GM12892 (cell line): ENCODE measurements around the gene SCARB2.

ENCODE experiments used
- POLR2A ChIP-seq: IDR thresholded peaks from 2 replicates; pipeline ENCODE4 v1.6.1; 2011; ENCODE audit warnings: low read depth, low read length, control low read depth
- POLR2AphosphoS5 ChIP-seq: IDR thresholded peaks from 2 replicates; pipeline ENCODE4 v1.6.1; 2011; ENCODE audit warnings: low read depth, low read length, control low read depth
- TAF1 ChIP-seq: IDR thresholded peaks from 2 replicates; pipeline ENCODE4 v1.6.1; 2011; ENCODE audit warnings: low read depth, mild to moderate bottlenecking, control low read depth, low read length, borderline replicate concordance

DNA sequence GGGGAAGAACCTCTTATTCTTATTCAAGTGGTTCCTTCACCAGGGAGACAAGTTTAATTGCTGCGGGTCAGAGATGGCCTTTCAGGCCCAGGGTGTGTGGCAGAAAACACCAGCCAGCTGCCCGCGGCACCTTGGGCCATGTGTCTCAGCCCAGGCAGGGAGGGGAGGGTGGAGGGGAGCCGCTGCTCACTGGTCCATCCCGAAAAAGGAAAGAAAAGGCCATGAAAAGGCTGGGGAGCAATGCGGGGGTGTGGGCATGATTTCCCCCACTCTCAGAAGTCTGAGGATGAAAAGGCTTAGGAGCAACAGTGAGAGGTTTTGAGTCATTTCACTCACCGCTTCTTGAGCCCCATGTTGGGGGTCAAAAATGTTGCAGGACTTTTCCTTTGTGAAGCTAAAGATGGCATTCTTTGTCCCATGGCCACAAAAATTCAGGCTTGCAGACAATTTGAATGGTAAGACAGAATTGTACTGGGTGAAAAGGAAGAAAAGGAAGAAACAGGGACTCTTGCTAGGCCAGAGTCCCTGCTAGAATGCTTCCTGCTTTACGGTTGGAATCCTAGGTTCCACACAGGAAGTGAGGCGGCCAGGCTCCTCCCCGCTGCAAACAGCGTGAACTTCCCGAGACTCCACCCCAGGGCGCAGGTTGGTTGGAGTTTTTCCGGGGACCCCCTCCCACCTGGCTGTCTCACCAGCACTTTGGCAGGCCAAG lies 20.5 kb upstream of the SCARB2 start:
- no peak for TF ChIP-seq POLR2A
- no peak for TF ChIP-seq POLR2AphosphoS5
- TF ChIP-seq TAF1 = no peak
